ENCODE data around the gene SLC25A1.
"Not testable (repeated sequence)": the region's sequence is repeated elsewhere in the genome, so short reads cannot be mapped to it uniquely, and the experiment has no call there.

GRCh38 chr22:19202799-19203186, 24.3 kb upstream of the SLC25A1 start:
- TF ChIP-seq CTCF (IDR thresholded peaks at IDR 0.05; ENCODE audit: insufficient read depth, low read depth, low read length); EZH2 (IDR thresholded peaks at IDR 0.05; ENCODE audit: insufficient read depth, low read length): not testable (repeated sequence)
